NCI-H2107 (cell line): Measurements from ENCODE around the gene H2AZ2.
"Not testable (repeated sequence)": the region's sequence is repeated elsewhere in the genome, so short reads cannot be mapped to it uniquely, and the experiment has no call there.

ENCODE experiments used
- DNase-seq: peaks from one replicate; lab custom pipeline; 2025; lab: John Stamatoyannopoulos, UW

The H2AZ2 gene

DNA sequence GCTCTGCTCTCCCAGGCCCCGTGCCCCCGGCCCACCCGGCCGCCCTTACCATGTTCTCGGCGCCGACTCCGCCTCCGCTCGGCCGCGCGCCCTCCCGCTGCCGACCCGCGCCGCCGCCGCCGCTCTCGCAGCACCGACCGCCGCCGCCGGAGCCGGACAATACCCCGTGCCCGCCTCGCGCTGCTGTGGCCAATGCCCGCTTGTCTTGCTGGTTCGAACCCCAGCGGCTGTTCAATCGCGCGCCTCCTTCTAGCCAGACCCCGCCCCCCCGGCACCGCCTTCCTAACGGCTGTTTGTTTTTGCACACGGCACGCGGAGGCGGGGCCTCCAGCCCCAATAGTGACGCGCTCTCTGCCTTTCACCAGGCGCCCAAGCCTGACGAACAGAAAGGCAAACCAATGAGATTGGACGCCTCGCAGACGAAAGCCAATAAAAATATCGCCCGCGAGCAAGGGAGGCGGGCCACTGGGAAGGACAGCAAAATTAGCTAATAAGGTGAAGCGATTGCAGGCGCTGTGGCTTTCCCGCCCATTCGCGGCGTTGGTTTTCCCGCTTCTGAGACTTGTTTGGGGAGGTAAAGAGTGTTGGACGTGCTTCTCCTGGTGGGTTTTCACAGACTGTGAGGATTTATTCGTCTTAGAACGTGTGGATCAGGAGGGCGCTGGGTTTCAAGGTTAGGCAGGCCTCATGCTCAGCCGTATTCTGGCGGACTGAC is at the start of gene H2AZ2:
TSS of gene H2AZ2 (minus strand) at position 168 of the 715 bp plus-strand sequence. CDS start at position 52, 116 bp downstream.
- DNase-seq: peak; percentile 100

GRCh38 chr7:44897309-44897708 is 49.4 kb upstream of the H2AZ2 start:
- DNase-seq: no peak

- DNase-seq: no peak
Measured at GRCh38 chr7:44894888-44895580, 47.1 kb upstream of the H2AZ2 start.

DNA sequence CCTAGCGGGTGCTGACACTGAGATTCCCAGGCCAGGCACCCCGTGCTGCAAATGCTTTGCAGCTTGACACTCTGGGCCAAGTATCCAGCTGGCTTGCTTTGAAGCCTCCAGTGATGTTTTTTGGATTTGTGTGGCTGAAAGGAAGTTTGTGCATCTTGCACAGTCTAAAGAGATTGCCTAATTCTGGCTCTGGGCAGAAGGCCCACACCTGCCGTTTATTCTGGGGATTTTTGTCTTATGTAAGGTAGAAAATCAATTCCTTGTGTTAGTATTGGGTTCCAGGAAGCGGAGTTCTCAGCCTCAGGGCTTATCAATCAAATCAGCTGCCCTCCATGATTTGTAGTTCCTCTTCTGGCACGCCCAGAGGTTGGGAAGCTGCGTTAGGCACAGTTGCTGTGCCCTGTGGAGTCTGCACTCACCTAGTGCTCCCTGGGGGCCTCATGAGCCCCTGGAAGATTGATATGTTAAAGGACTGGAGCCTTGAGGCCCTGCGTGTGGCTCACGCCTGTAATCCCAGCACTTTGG is 45.9 kb upstream of the H2AZ2 start:
- peak; percentile 10 for DNase-seq

- no peak for DNase-seq
Measured at GRCh38 chr7:44891791-44892190, 43.9 kb upstream of the H2AZ2 start.

DNA sequence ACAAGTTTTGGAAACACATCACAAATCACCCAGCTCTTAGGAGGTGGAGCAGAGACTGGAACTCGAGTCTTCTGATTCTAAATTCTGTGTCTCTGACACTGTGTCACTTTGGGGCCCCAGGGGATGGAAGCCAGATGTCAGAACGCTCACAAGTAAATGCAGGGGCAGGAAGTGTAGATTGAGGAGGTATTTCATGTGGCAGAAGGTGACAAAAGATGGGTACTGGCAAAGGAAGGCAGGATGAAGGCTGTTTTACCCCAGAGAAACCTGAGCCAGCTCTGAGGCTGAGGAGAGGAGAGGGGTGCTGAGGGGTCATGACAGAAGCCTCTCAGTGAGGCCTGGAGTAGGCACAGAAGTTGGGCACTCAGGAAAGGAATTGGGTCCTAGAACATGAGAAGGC is 43.5 kb upstream of the H2AZ2 start:
- no peak for DNase-seq

DNA sequence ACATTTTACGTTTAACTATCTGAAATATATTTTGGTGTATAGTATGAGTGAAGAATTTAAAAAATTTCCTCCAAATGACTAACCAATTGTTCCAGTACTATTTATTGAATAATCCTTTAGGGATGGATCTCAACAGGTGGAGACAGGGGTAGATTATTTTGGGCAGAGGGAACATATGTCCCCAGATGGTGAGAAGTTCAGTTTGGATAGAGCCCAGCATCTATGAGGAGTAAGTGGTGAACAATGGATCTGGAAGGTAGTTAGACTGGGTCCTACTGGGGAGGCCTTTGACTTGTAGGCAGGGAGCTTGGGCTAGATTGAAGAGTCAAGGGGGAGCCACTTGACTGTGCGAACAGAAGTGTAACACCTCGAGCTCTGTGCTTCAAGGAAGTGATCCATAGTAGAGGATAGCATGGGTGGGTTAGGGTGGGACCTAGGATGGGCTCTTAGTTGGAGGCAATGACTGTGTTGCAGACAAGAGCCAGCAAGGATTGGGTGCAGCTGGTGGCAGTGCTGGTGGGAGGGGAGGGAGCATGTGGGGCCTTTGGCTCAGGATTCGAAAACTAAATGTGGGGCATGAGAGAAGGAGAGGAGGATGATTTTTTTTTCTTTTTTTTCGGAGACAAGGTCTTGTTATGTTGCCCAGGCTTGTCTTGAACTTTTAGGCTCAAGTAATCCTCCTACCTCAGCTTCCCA is 41.3 kb upstream of the H2AZ2 start:
- DNase-seq: no peak

- no peak for DNase-seq
Measured at GRCh38 chr7:44887293-44887692, 39.4 kb upstream of the H2AZ2 start.

- peak; percentile 91 for DNase-seq
Measured at GRCh38 chr7:44885394-44886317, 37.8 kb upstream of the H2AZ2 start, which contains the start of gene PURB. Gene PURB, minus strand, starts transcription at chr7:44885530. Its CDS starts 182 bp downstream, at chr7:44885348.

GRCh38 chr7:44884621-44885393 is 36.9 kb upstream of the H2AZ2 start:
- DNase-seq: peak; percentile 25

DNA sequence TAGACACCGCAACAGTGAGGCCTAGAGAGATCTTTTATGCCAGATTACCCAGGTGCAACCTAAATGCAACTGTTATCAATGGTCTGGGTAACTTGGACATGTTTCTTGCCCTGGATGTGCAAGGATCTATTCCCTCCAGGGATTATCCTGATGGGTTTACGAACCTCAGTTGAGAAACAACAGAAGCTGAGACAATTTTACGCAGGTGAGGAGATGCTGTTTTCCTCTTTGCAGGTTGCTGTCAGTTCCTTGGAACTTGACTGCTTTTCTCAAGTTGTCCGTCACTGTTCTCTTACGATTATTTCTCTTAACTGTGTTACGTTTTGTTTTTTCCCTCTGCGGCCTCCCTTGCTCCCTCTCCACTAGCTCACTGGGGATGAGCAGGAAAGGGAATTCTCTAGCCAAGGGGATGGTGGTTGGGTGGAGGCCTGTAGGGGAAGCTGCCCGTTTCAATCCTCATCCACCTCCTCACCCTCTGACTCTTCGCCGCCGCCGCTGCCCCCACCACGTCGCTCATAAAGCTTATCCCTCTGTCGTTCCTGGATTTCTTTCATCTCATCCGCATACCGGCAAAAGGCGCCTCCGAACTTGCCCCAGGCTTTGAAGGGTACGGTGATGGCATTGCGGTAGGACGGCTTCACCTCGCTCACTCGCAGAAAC is 36.2 kb upstream of the H2AZ2 start:
- no peak for DNase-seq

GRCh38 chr7:44882899-44883298 is 35.0 kb upstream of the H2AZ2 start:
- DNase-seq: no peak

DNA sequence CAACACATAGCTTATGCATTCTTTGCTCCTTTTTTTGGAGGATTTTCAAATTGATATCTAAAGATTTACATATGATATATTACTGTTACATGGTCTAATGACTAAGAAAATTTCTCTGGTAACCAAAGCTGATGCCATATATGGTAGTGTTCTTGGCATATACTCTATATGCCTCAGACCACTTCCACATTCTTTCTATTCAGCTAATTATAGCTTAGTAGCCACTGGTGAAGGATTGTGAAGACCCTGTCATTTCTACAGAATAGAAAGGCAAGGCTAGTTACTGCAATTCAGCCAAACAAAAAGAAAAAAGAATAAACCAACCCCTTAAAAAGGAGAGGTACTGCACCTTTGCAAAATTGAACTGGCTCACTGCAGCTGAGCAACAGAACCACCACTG is 33.7 kb upstream of the H2AZ2 start:
- no peak for DNase-seq

GRCh38 chr7:44881066-44881600 is 33.2 kb upstream of the H2AZ2 start:
- DNase-seq: no peak

DNA sequence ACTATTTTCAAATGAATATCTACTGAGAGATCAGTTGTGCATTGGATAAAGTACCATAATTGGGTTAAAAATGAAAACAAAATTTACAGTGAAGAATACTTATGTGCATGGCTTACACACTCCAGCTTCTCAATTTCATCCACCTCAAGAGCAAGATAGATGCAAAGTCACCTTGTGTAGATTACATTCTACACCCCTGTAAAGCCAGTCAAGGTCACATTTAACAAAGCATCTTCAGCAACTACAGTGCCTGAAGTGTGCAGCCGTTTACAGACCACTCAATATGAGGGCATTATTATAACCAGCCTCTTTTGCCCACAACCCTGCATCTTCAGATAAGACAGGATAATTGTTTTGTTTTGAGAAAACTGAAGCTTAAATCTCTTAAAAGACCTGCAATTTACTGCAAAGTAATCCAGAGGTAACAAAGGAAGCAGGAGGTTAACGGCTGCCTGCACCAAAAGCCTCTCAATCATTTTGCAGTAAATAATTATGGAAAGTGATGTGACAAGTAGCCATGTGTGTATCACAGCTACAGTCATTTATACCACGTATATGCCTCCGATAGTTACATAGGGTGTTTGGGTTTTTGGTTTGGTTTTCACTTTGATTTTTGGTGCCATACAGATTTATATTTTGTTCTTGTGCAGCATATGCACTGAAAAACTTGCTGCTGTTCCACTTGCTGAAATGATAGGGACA is 32.6 kb upstream of the H2AZ2 start:
- no peak for DNase-seq

GRCh38 chr7:44876393-44876792 is 28.5 kb upstream of the H2AZ2 start:
- no peak for DNase-seq

GRCh38 chr7:44875241-44875640 is 27.4 kb upstream of the H2AZ2 start:
- no peak for DNase-seq

DNA sequence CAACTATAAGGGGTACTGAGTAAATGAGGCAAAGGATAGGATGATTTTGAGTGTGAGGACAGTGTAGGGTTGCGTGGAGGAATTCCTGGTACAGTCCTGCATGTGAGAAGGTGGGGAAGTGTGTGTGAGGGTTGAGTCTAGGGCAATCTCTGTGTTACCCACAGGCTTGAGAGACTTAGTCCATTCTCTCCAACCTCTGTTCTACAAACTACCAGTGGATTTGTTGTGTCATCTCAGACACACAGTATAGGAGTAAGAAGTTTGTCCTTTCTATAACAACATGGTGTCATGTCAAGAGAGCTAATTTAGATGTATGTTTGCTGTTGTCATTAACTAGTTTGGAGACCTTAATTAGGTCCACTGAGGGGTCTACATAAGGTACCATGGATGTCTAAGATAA is 24.9 kb upstream of the H2AZ2 start:
- no peak for DNase-seq

DNA sequence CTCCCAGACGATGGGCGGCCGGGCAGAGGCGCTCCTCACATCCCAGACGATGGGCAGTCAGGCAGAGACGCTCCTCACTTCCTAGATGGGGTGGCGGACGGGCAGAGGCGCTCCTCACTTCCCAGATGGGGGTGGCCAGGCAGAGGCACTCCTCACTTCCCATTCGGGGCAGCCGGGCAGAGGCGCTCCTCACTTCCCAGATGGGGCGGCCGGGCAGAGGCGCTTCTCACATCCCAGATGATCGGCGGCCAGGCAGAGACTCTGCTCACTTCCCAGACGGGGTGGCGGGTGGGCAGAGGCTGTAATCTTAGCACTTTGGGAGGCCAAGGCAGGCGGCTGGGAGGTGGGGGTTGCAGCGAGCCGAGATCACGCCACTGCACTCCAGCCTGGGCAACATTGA is 24.0 kb upstream of the H2AZ2 start:
- not testable (repeated sequence) for DNase-seq
